SH-SY5Y (cell line): ENCODE measurements around the gene SLC25A30.

Experiments used
- GATA2 ChIP-seq: IDR thresholded peaks from 2 replicates; pipeline ENCODE4 v1.6.1; 2011; ENCODE audit warnings: mild to moderate bottlenecking, low read depth, low read length
- GATA3 ChIP-seq: IDR thresholded peaks from 2 replicates; pipeline ENCODE4 v1.6.1; 2011; ENCODE audit warnings: low read depth, mild to moderate bottlenecking, low read length, moderate library complexity

GRCh38 chr13:45411631-45412030, 6.5 kb downstream of the SLC25A30 start:
- TF ChIP-seq GATA2 (no peak), GATA3 (no peak)
